Measurements from ENCODE around the gene DNAJC11. TPM values are rescaled to one million over a fixed set of nuclear protein-coding genes. Genes with fewer than 3 reads are reported as not detected.
"Not testable (repeated sequence)": the region's sequence is repeated elsewhere in the genome, so short reads cannot be mapped to it uniquely, and the experiment has no call there.

Gene DNAJC11
- total RNA-seq, 1 experiment from 2014 or later, result 106 TPM

GRCh38 chr1:6637770-6638169 lies 63.8 kb downstream of the DNAJC11 start:
- intact Hi-C loops (cut with micrococcal nuclease; ENCODE audit: unreplicated experiment), result no loop called here
- H3K4me1 ChIP-seq (ENCODE audit: insufficient read depth, low read length, poor library complexity, severe bottlenecking), result no peaks in the 10 kb centered on the region
- ChIA-PET CTCF (no interaction called here), POLR2A (ENCODE audit: low non-redundant PET) (no interaction called here)
- no peak overlapping the region for H3K27ac ChIP-seq (ENCODE audit: low read depth, low read length, poor library complexity, severe bottlenecking)
- no TSS peak for BruUV-seq (replicated peaks)
- peaks cover 68% of the 10 kb centered on the region for H3K36me3 ChIP-seq (ENCODE audit: insufficient read depth, low read length, poor library complexity, severe bottlenecking)
- H3K9me3 ChIP-seq (ENCODE audit: low read depth, low read length, poor library complexity, severe bottlenecking), result no peaks in the 10 kb centered on the region
- no peak overlapping the region for H3K4me3 ChIP-seq (ENCODE audit: low read depth, low read length, poor library complexity, severe bottlenecking)
- TF ChIP-seq EZH2 (IDR thresholded peaks at IDR 0.05; ENCODE audit: borderline replicate concordance, low read depth, low read length, poor library complexity, severe bottlenecking) (no peak), CTCF (conservative IDR thresholded peaks at IDR 0.05; ENCODE audit: low read depth, low read length) (no peak)
- DNase-seq (ENCODE audit: low spot score), result no peak
- no peaks in the 10 kb centered on the region for H3K27me3 ChIP-seq (replicated peaks; ENCODE audit: insufficient read depth, low read depth, low read length, poor library complexity)

- CTCF ChIA-PET; DNase-seq (ENCODE audit: low spot score); H3K4me1 ChIP-seq (ENCODE audit: insufficient read depth, low read length, poor library complexity, severe bottlenecking); POLR2A ChIA-PET (ENCODE audit: low non-redundant PET); H3K9me3 ChIP-seq (ENCODE audit: low read depth, low read length, poor library complexity, severe bottlenecking); H3K27ac ChIP-seq (ENCODE audit: low read depth, low read length, poor library complexity, severe bottlenecking); intact Hi-C loops (cut with micrococcal nuclease; ENCODE audit: unreplicated experiment); H3K27me3 ChIP-seq (replicated peaks; ENCODE audit: insufficient read depth, low read depth, low read length, poor library complexity); BruUV-seq (replicated peaks); H3K4me3 ChIP-seq (ENCODE audit: low read depth, low read length, poor library complexity, severe bottlenecking): not testable (repeated sequence)
- peaks cover 70% of the 10 kb centered on the region for H3K36me3 ChIP-seq (ENCODE audit: insufficient read depth, low read length, poor library complexity, severe bottlenecking)
Observed at GRCh38 chr1:6636778-6637177, 64.8 kb downstream of the DNAJC11 start.

- H3K27ac ChIP-seq (ENCODE audit: low read depth, low read length, poor library complexity, severe bottlenecking), result no peak overlapping the region
- BruUV-seq (replicated peaks), result no TSS peak
Observed at GRCh38 chr1:6635910-6636760, 65.5 kb downstream of the DNAJC11 start.

More at GRCh38 chr1:6635910-6636760, 65.5 kb downstream of the DNAJC11 start:
- Histone ChIP-seq H3K27me3 (replicated peaks; ENCODE audit: insufficient read depth, low read depth, low read length, poor library complexity) (no peaks in the 10 kb centered on the region), H3K4me1 (ENCODE audit: insufficient read depth, low read length, poor library complexity, severe bottlenecking) (no peaks in the 10 kb centered on the region), H3K9me3 (ENCODE audit: low read depth, low read length, poor library complexity, severe bottlenecking) (no peaks in the 10 kb centered on the region), H3K36me3 (ENCODE audit: insufficient read depth, low read length, poor library complexity, severe bottlenecking) (peaks cover 68% of the 10 kb centered on the region), H3K4me3 (ENCODE audit: low read depth, low read length, poor library complexity, severe bottlenecking) (no peak overlapping the region)
- ChIA-PET CTCF (no interaction called here), POLR2A (ENCODE audit: low non-redundant PET) (no interaction called here)
- TF ChIP-seq CTCF (conservative IDR thresholded peaks at IDR 0.05; ENCODE audit: low read depth, low read length) (no peak), EZH2 (IDR thresholded peaks at IDR 0.05; ENCODE audit: borderline replicate concordance, low read depth, low read length, poor library complexity, severe bottlenecking) (no peak)
- peak; percentile 21 for DNase-seq (ENCODE audit: low spot score)
- intact Hi-C loops (cut with micrococcal nuclease; ENCODE audit: unreplicated experiment), result no loop called here

Data from A673 (cell line).